NT2/D1 (cell line): ENCODE data around the gene INVS.

Source experiments
- SUZ12 ChIP-seq: IDR thresholded peaks from 2 replicates; pipeline ENCODE4 v1.6.1; 2011; ENCODE audit not compliant: insufficient read length, insufficient read depth; ENCODE audit errors: extremely low read depth
- YY1 ChIP-seq: IDR thresholded peaks from 2 replicates; pipeline ENCODE4 v1.6.1; 2011; ENCODE audit not compliant: insufficient read length, insufficient read depth
- ZNF274 ChIP-seq: IDR thresholded peaks from 2 replicates; pipeline ENCODE4 v1.6.1; 2011; ENCODE audit warnings: mild to moderate bottlenecking, low read depth, low read length

DNA sequence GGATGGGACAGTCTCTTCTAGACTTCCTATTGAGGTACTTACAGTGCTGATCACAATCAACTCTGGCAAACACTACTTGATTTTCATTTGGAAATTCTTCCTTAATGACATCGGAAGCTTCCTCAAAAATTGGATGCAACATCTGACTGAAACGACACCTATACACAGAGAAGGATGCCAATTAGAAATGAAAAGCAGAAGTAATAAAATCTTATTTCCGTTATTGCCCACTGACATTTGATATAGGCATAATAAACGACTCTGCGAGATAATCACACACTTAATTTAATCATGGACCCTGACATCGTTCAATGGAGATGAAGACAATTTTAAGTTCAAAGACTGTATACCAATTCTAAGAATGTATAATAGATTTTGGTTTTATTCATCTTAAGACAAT lies 46.7 kb upstream of the INVS start:
- no peak for TF ChIP-seq YY1
- no peak for TF ChIP-seq ZNF274
- no peak for TF ChIP-seq SUZ12
